H9 (cell line): ENCODE data around the gene THRAP3. TPM values are rescaled to one million over a fixed set of nuclear protein-coding genes. Genes with fewer than 3 reads are reported as not detected.
"Not testable (repeated sequence)": the region's sequence is repeated elsewhere in the genome, so short reads cannot be mapped to it uniquely, and the experiment has no call there.

Experiments
- DNase-seq: peaks from one replicate; pipeline ENCODE4 v3.0.0-alpha.2; 2017
- H2AFZ ChIP-seq: one replicate; pipeline ENCODE4 v1.6.1; 2013; ENCODE audit warnings: mild to moderate bottlenecking, low read length, control low read depth, moderate library complexity
- H2AK5ac ChIP-seq: 2 replicates; pipeline ENCODE4 v1.6.1; 2013; ENCODE audit warnings: low read length, control low read depth, mixed read lengths; ENCODE audit not compliant: insufficient read length
- H2BK120ac ChIP-seq: one replicate; pipeline ENCODE4 v1.6.1; 2013; ENCODE audit warnings: low read depth, mild to moderate bottlenecking, low read length, control low read depth, inconsistent platforms; ENCODE audit not compliant: poor library complexity, severe bottlenecking
- H2BK12ac ChIP-seq: 2 replicates; pipeline ENCODE4 v1.6.1; 2013; ENCODE audit warnings: low read length, control low read depth, mixed read lengths, low read depth; ENCODE audit not compliant: insufficient read length
- H2BK15ac ChIP-seq: 2 replicates; pipeline ENCODE4 v1.6.1; 2013; ENCODE audit warnings: low read depth, low read length, control low read depth
- H2BK20ac ChIP-seq: one replicate; pipeline ENCODE4 v1.6.1; 2013; ENCODE audit warnings: low read depth, mild to moderate bottlenecking, low read length, control low read depth, inconsistent platforms; ENCODE audit not compliant: poor library complexity, severe bottlenecking
- H2BK5ac ChIP-seq: 2 replicates; pipeline ENCODE4 v1.6.1; 2013; ENCODE audit warnings: low read length, control low read depth, mixed read lengths; ENCODE audit not compliant: insufficient read length
- H3K14ac ChIP-seq: 2 replicates; pipeline ENCODE4 v1.6.1; 2013; ENCODE audit warnings: low read length, control low read depth; ENCODE audit not compliant: insufficient read depth
- H3K18ac ChIP-seq: 2 replicates; pipeline ENCODE4 v1.6.1; 2013; ENCODE audit warnings: low read depth, mild to moderate bottlenecking, mixed read lengths, low read length, control low read depth; ENCODE audit not compliant: insufficient read length
- H3K23ac ChIP-seq: 2 replicates; pipeline ENCODE4 v1.6.1; 2013; ENCODE audit warnings: low read length, control low read depth, mixed read lengths, low read depth; ENCODE audit not compliant: insufficient read length
- H3K23me2 ChIP-seq: 2 replicates; pipeline ENCODE4 v1.6.1; 2013; ENCODE audit warnings: low read depth, mild to moderate bottlenecking, mixed read lengths, low read length, control low read depth; ENCODE audit not compliant: insufficient read length, poor library complexity, severe bottlenecking
- H3K27ac ChIP-seq: 2 replicates; pipeline ENCODE4 v1.5.1; 2013; ENCODE audit warnings: low read length, control low read depth, mixed read lengths, low read depth; ENCODE audit not compliant: insufficient read length
- H3K27me3 ChIP-seq: 2 replicates; pipeline ENCODE4 v1.6.1; 2013; ENCODE audit warnings: low read length, control low read depth, inconsistent platforms; ENCODE audit not compliant: insufficient read depth
- H3K4ac ChIP-seq: 2 replicates; pipeline ENCODE4 v1.6.1; 2013; ENCODE audit warnings: low read depth, mild to moderate bottlenecking, control low read depth, inconsistent platforms, low read length, moderate library complexity
- H3K4me1 ChIP-seq: 2 replicates; pipeline ENCODE4 v1.6.1; 2013; ENCODE audit warnings: low read length, control low read depth, inconsistent platforms; ENCODE audit not compliant: insufficient read depth
- H3K4me2 ChIP-seq: 2 replicates; pipeline ENCODE4 v1.6.1; 2013; ENCODE audit warnings: low read length, control low read depth, mixed read lengths; ENCODE audit not compliant: insufficient read length, insufficient read depth
- H3K56ac ChIP-seq: 2 replicates; pipeline ENCODE4 v1.6.1; 2013; ENCODE audit warnings: low read depth, mild to moderate bottlenecking, mixed read lengths, low read length, control low read depth; ENCODE audit not compliant: insufficient read length
- H3K79me1 ChIP-seq: 2 replicates; pipeline ENCODE4 v1.6.1; 2013; ENCODE audit warnings: low read depth, mild to moderate bottlenecking, moderate library complexity, low read length, control low read depth, inconsistent platforms; ENCODE audit not compliant: insufficient read depth, poor library complexity, severe bottlenecking
- H3K79me2 ChIP-seq: 2 replicates; pipeline ENCODE4 v1.6.1; 2013; ENCODE audit warnings: low read length, control low read depth, inconsistent platforms; ENCODE audit not compliant: insufficient read depth
- H3K9ac ChIP-seq: 2 replicates; pipeline ENCODE4 v1.6.1; 2013; ENCODE audit warnings: low read length, control low read depth, mixed read lengths; ENCODE audit not compliant: insufficient read length; ENCODE audit errors: extremely low read depth
- H3K9me3 ChIP-seq: one replicate; pipeline ENCODE4 v1.6.1; 2013; ENCODE audit warnings: low read depth, low read length, inconsistent platforms; ENCODE audit not compliant: control insufficient read depth
- H3T11ph ChIP-seq: one replicate; pipeline ENCODE4 v1.6.1; 2013; ENCODE audit warnings: mild to moderate bottlenecking, low read length, control low read depth, inconsistent platforms
- H4K20me1 ChIP-seq: one replicate; pipeline ENCODE4 v1.6.1; 2013; ENCODE audit not compliant: control insufficient read depth, insufficient read length, insufficient read depth
- H4K5ac ChIP-seq: 2 replicates; pipeline ENCODE4 v1.6.1; 2013; ENCODE audit warnings: low read depth, mild to moderate bottlenecking, mixed read lengths, low read length, control low read depth; ENCODE audit not compliant: insufficient read length
- H4K8ac ChIP-seq: replicated peaks from 2 replicates; pipeline ENCODE4 v1.6.1; 2013; ENCODE audit warnings: low read length, control low read depth, mixed read lengths, low read depth; ENCODE audit not compliant: insufficient read length
- H4K91ac ChIP-seq: 2 replicates; pipeline ENCODE4 v1.6.1; 2013; ENCODE audit warnings: low read depth, mild to moderate bottlenecking, moderate library complexity, mixed read lengths, low read length, control low read depth; ENCODE audit not compliant: insufficient read length
- H3K27ac Mint-ChIP-seq, 3 experiments: 2 replicates in 2 of 3; 3 replicates in 1 of 3; pipeline ENCODE4 v1.8.0; 2020 to 2021; ENCODE audit warnings: mixed read lengths in 3 of 3, mild to moderate bottlenecking in 1 of 3, moderate library complexity in 1 of 3
- H3K27me3 Mint-ChIP-seq: 2 replicates; pipeline ENCODE4 v1.8.0; 2021; ENCODE audit warnings: low read depth, mild to moderate bottlenecking, moderate library complexity, mixed read lengths
- H3K36me3 Mint-ChIP-seq, 3 experiments: 2 replicates in 2 of 3; 3 replicates in 1 of 3; pipeline ENCODE4 v1.8.0; 2020 to 2021; ENCODE audit warnings: low read depth in 3 of 3, mixed read lengths in 3 of 3; ENCODE audit not compliant: insufficient read depth in 1 of 3
- H3K4me1 Mint-ChIP-seq, 2 experiments: 2 replicates each; pipeline ENCODE4 v1.8.0; 2020; ENCODE audit warnings: mixed read lengths in 2 of 2
- H3K4me3 Mint-ChIP-seq, 2 experiments: 2 replicates in 1 of 2; 3 replicates in 1 of 2; pipeline ENCODE4 v1.8.0; 2020 to 2021; ENCODE audit warnings: mild to moderate bottlenecking in 2 of 2, mixed read lengths in 2 of 2, moderate library complexity in 1 of 2
- H3K9me3 Mint-ChIP-seq, 2 experiments: 2 replicates in 1 of 2; 3 replicates in 1 of 2; pipeline ENCODE4 v1.8.0; 2020; ENCODE audit warnings: mild to moderate bottlenecking in 2 of 2, mixed read lengths in 2 of 2, moderate library complexity in 1 of 2
- WGBS: extraction: QIAGEN DNeasy Blood & Tissue Kit; methylation state at CpG from one replicate; pipeline ENCODE4 v1.1.7; 2013; ENCODE audit warnings: missing lambda C conversion rate, low lambda C conversion rate, mixed read lengths; ENCODE audit not compliant: insufficient read length; ENCODE audit errors: extremely low coverage; 5-methylcytosine and 5-hydroxymethylcytosine counted together
- total RNA-seq: library from RNA; stranded (reverse); gene quantifications from 2 replicates; pipeline ENCODE4 v1.2.1, GENCODE V29; 2021
- TF ChIP-seq, protein P1 (sequence below): fragments of 200-600 bp; sonication (generic); conservative IDR thresholded peaks from 3 replicates; pipeline ENCODE4 v1.8.0; 2021; ENCODE audit warnings: antibody characterized with exemption, mild to moderate bottlenecking

The THRAP3 gene
- total RNA-seq, 1 experiment from 2014 or later, result 186 TPM

DNA sequence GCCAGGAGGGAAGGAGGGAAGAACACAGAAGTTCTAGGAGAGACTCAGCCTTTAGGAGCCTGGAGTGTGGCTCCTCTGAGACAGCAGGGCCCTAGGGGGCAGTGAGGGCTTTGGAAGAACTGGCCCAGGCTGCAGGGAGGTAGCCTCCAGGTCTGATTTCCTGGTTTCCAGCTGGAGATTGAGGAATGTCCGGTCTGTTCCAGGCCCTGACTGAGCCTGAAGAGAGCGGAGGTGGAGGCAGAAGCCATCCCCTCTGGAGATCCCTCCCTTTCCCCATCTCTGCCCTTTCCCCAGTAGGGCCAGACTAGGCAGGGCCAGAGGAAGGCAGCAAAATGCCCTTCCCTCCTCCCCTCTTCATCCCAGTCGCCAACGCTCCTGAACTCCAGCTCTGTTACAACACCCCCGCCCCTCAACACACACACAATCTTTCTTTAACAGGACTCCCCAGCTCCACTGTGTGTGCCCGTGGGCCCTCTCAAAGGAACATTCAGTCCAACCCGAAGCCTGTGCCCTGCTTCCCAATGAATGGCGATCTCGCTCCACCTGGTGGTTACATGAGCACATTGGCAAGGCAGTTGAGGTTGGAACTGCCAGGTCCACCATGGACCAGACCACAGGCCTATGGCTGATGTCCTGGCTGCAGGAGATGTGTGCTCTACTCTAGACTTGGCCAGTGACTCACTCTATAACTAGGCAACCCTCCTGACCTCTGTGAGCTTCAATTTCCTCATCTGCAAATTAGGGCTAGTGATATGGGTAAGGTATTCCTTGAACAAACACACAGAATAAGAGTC is 36.2 kb upstream of the THRAP3 start:
- H3K4me3 Mint-ChIP-seq, result peak overlapping the region; percentile 41 to 72
- H3K9me3 ChIP-seq, result no peaks in the 10 kb centered on the region
- TF ChIP-seq, protein P1, sequence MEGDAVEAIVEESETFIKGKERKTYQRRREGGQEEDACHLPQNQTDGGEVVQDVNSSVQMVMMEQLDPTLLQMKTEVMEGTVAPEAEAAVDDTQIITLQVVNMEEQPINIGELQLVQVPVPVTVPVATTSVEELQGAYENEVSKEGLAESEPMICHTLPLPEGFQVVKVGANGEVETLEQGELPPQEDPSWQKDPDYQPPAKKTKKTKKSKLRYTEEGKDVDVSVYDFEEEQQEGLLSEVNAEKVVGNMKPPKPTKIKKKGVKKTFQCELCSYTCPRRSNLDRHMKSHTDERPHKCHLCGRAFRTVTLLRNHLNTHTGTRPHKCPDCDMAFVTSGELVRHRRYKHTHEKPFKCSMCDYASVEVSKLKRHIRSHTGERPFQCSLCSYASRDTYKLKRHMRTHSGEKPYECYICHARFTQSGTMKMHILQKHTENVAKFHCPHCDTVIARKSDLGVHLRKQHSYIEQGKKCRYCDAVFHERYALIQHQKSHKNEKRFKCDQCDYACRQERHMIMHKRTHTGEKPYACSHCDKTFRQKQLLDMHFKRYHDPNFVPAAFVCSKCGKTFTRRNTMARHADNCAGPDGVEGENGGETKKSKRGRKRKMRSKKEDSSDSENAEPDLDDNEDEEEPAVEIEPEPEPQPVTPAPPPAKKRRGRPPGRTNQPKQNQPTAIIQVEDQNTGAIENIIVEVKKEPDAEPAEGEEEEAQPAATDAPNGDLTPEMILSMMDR, result peak; percentile 92
- H2BK15ac ChIP-seq, result no peak overlapping the region; the same call in 1 of the 2 replicates
- H3K4me1 Mint-ChIP-seq, result peaks cover 13 to 16% of the 10 kb centered on the region in 2 experiments
- peak overlapping the region; percentile 52 for H3K4me2 ChIP-seq
- peak overlapping the region; percentile 25 for H3K9ac ChIP-seq
- H3K23me2 ChIP-seq, result no peaks in the 10 kb centered on the region
- peak overlapping the region; percentile 69 for H3K27ac ChIP-seq
- peak overlapping the region; percentile 89 for H3K18ac ChIP-seq
- H3K4me1 ChIP-seq, result 0 out of 2 replicates have a peak, but pooled peaks cover 3% of the 10 kb centered on the region
- H4K20me1 ChIP-seq, result no peaks in the 10 kb centered on the region
- no peak overlapping the region for H3K4ac ChIP-seq
- no peak overlapping the region for H2BK5ac ChIP-seq
- WGBS, result no CpG with 5 or more reads among the region's 9 CpGs
- H4K5ac ChIP-seq, result no peak overlapping the region
- H3K27me3 Mint-ChIP-seq, result no peaks in the 10 kb centered on the region; the same call in 1 of the 2 replicates
- H2BK120ac ChIP-seq, result no peak overlapping the region
- H2BK20ac ChIP-seq, result no peak overlapping the region
- H3K27ac Mint-ChIP-seq, result peak overlapping the region; percentile 55 to 96 (median 85)
- H2AFZ ChIP-seq, result no peak overlapping the region
- H3K79me2 ChIP-seq, result no peaks in the 10 kb centered on the region
- H4K8ac ChIP-seq, result no peak overlapping the region
- H3K79me1 ChIP-seq, result no peaks in the 10 kb centered on the region
- no peak overlapping the region for H2AK5ac ChIP-seq
- peak; percentile 92 for DNase-seq
- no peaks in the 10 kb centered on the region for H3K36me3 Mint-ChIP-seq
- H2BK12ac ChIP-seq, result no peak overlapping the region
- H3K9me3 Mint-ChIP-seq, result no peaks in the 10 kb centered on the region
- H3K56ac ChIP-seq, result no peak overlapping the region
- no peak overlapping the region for H3T11ph ChIP-seq
- H4K91ac ChIP-seq, result no peak overlapping the region
- H3K27me3 ChIP-seq, result no peaks in the 10 kb centered on the region
- peak overlapping the region; percentile 81; the same call in 1 of the 2 replicates for H3K14ac ChIP-seq
- H3K23ac ChIP-seq, result no peak overlapping the region

DNA sequence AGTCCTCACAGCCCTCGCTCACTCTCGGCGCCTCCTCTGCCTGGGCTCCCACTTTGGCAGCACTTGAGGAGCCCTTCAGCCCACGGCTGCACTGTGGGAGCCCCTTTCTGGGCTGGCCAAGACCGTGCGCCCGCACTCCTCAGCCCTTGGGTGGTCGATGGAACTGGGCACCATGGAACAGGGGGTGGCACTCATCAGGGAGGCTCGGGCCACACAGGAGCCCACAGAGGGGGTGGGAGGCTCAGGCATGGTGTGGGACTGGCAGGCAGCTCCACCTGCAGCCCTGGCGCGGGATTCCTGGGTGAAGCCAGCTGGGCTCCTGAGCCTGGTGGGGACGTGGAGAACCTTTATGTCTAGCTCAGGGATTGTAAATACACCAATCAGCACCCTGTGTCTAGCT is 27.4 kb upstream of the THRAP3 start:
- WGBS, result no CpG with 5 or more reads among the region's 12 CpGs
- H3K9me3 Mint-ChIP-seq, result not testable (repeated sequence)

More for the DNA sequence above, 27.4 kb upstream of the THRAP3 start:
- H3K79me2 ChIP-seq, H2BK120ac ChIP-seq, H2AFZ ChIP-seq, H4K91ac ChIP-seq, H4K5ac ChIP-seq, H3K4ac ChIP-seq, H3K4me2 ChIP-seq, H3K9me3 ChIP-seq, H4K8ac ChIP-seq, H3K27ac ChIP-seq, H2BK5ac ChIP-seq, H3K14ac ChIP-seq, H3K9ac ChIP-seq, H3K18ac ChIP-seq, H2BK20ac ChIP-seq, H4K20me1 ChIP-seq, H3K23me2 ChIP-seq, H3K4me1 Mint-ChIP-seq, H2AK5ac ChIP-seq, H2BK12ac ChIP-seq, H3K27me3 Mint-ChIP-seq, H3K4me1 ChIP-seq, H3K4me3 Mint-ChIP-seq, H3K79me1 ChIP-seq, H3T11ph ChIP-seq, H3K56ac ChIP-seq, DNase-seq, H3K36me3 Mint-ChIP-seq, H3K23ac ChIP-seq, H2BK15ac ChIP-seq, H3K27ac Mint-ChIP-seq, H3K27me3 ChIP-seq: not testable (repeated sequence)
